Cerebellar nuclear complex (tissue), 1 donor: ENCODE results near the gene PROSER3.

ENCODE experiments used
- DNase-seq, 2 experiments: peaks; one replicate each; lab custom pipeline; 2025; lab: John Stamatoyannopoulos, UW

PROSER3 gene

DNA sequence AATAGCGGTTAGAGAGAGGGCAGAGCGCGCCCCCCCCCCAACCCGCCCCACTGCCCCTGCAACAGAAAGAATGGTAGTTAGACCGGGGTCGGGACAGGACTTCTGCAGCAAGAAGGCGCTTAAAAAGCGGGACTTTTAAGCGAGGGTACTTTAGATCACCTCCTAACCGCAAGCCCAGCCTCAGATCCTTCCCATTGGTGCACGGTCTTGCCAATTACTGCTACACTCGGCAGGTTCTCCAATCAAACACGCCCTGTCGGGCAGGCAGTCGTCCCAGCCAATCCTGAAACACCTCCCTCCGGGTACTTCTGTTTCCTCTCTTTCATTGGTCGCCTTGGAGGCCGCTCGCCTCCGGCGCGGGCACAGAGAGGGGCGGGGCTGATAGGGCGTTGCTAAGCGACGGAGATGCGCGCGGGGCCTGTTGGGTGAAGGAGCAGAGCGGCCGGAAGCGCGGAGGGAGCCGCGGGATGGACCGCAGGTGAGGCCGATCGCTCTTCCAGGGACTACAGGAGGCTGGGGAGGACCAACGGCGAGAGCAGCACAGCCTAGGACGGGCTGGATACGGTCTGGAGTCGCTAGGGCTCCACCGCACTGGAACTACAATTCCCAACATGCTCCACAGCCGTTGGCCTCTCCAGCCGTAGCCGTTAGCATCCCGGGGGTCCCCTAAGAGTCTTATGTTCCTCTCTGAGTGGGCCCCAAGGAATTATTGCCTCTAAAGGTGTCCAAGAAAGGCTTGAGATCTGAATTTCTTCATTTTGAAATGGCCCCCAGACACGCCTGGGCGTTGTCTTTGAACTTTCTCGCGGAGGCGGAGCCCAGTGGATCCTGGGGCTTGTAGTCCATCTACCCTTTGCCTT lies at the start of gene PROSER3:
PROSER3 (plus strand) TSS at position 428 of the 860 bp plus-strand sequence; CDS start at position 468, 40 bp downstream.
- peak; percentile 96 to 97 for DNase-seq

- no peak for DNase-seq
Measured at GRCh38 chr19:35708391-35708790, 49.6 kb upstream of the PROSER3 start.

DNA sequence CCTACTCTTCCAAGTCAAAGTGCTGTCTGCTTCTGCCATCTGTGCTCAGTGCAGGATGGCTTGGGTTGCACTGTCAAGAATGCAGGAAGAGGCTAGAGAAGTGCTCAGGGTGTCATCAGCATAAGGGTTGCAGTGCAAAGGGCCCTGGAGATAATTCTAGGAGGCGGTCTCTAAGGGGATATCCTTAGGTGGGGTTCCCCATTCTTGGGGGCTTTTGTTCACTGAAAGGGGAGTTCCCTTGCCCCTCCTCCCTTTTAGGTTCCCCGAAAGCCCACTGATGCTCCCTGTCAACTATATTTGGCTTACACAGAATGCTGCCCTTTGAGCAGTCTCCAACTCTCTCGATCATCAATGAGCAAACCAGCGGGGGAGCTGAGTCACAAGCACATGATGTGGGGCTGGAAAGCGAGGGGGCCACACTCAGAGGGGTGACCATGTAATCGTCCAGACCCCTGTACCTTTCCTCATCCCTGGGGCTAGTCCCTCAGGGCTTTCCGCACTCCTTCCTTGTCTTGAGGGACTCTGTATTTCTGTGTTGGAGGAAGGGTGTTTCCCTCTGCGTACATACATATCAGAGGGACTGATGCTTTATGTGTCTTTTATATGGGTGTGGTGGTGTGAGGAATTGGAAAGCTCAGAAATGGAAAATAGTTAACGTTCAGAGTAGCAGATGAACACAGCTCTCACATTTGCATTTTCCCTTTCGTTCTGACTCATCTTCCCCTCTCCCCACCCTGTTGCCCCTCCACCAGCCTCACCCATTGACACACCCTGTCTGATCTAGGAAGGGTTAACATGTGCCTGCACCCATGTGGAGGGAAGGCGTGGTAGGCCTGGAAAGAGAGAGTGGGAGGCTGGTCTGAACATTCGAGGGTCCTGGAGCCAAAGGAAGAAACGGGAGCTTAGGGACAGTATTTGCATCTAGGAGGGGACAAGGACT lies 46.9 kb upstream of the PROSER3 start:
- DNase-seq: no peak

- no peak for DNase-seq
Measured at GRCh38 chr19:35712567-35713505, 45.1 kb upstream of the PROSER3 start.

DNA sequence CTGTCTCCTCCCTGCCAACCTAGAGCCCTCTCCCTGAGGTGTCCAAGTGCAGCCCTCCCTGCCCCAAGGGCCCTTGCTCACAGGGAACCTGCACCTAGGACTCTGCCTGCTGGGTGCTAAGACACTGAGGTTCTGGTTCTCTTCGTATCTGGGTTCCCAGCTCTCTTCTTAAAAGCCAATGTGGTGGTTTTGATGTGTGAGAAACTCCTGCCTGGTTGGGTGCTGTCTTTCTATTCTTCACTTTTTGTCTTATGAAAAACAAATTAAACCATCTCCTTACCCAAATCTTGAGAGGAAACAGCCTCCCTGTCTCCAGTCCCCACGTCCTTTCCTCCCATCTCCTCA lies 44.5 kb upstream of the PROSER3 start:
- no peak for DNase-seq

DNA sequence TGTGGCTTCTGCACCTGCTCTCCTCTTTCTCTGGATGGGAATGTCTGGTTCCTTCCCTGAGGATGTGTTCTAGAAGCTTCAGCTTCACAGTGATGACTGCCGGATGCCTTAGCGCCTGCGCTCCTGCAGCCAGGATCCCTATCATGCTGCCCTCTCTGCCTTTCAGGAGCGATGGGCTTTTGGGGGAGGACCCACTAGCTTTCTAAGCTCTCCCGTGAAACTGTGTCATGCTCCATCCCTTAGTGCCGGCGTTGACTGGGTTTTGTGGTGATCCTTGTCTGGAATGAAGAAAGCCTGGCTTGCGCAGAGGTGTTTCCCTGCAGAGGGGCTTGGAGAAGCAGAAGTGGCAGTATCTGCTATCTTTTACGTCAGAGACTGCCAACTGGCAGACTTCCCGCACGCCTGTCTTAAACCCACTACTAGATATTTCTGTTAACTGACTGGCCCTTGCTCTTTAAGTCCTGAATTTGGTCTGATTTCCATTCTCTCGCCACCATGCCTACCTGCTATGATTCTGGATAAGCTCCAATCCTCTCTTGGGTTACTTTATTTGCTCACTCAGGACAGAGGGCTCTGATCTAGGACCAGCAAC lies 44.0 kb upstream of the PROSER3 start:
- DNase-seq: no peak

DNA sequence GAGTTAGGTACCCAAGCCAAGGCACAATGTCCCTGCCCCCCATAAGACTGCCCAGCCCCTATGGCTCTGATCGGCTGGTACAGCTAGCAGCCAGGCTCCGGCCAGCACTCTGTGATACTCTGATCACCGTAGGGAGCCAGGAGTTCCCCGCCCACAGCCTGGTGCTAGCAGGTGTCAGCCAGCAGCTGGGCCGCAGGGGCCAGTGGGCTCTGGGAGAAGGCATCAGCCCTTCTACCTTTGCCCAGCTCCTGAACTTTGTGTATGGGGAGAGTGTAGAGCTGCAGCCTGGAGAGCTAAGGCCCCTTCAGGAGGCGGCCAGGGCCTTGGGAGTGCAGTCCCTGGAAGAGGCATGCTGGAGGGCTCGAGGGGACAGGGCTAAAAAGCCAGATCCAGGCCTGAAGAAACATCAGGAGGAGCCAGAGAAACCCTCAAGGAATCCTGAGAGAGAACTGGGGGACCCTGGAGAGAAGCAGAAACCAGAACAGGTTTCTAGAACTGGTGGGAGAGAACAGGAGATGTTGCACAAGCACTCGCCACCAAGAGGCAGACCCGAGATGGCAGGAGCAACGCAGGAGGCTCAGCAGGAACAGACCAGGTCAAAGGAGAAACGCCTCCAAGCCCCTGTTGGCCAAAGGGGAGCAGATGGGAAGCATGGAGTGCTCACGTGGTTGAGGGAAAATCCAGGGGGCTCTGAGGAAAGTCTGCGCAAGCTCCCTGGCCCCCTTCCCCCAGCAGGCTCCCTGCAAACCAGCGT lies 43.2 kb upstream of the PROSER3 start:
- no peak for DNase-seq

DNA sequence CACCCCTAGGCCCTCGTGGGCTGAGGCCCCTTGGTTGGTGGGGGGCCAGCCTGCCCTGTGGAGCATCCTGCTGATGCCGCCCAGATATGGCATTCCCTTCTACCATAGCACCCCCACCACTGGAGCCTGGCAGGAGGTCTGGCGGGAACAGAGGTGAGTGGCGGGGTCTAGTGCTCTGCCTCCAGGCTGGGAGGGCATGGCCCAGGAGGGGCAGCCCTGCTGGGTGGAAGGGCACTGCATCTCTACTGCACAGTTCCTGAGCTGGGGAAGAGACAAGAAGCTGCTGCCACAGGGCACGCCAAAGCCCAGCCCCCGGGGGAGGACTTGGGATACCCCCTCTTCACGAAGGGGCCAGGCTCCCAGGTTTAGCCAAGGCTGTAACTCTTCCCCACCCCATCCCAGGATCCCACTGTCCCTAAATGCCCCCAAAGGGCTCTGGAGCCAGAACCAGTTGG lies 42.6 kb upstream of the PROSER3 start:
- no peak for DNase-seq

- DNase-seq: peak in 1 of 2 experiments; percentile 47
Measured at GRCh38 chr19:35715981-35716800, 41.8 kb upstream of the PROSER3 start.

- DNase-seq: peak; percentile 79 to 88
Measured at GRCh38 chr19:35716801-35717664, 40.9 kb upstream of the PROSER3 start.

DNA sequence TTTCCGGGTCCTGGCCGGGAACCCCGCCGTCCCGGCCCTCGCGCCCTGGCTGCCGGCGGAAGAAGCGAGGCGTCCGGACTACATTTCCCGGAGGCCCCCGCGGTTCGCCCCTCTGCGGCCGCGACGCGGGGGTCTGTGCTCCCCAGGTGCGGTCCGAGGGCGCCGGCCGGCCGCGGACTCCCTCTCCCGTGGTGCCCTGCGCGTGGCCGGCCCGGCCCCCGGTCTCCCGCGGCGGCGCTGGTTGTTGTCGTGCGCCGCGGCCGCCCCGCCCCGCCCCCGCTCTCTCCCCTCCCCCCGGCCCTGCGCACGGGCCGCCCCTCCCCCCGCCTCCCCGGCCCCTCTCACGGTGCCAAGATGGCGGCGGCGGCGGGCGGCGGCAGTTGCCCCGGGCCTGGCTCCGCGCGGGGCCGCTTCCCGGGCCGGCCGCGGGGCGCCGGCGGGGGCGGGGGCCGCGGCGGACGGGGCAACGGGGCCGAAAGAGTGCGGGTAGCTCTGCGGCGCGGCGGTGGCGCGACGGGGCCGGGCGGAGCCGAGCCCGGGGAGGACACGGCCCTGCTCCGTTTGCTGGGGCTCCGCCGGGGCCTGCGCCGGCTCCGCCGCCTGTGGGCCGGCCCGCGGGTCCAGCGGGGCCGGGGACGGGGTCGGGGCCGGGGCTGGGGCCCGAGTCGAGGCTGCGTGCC lies 40.2 kb upstream of the PROSER3 start, which contains the start of gene KMT2B:
KMT2B (plus strand) TSS at position 339 of the 680 bp plus-strand sequence; CDS start at position 355, 16 bp downstream.
- no peak for DNase-seq

- DNase-seq: no peak
Measured at GRCh38 chr19:35718345-35719041, 39.5 kb upstream of the PROSER3 start.

DNA sequence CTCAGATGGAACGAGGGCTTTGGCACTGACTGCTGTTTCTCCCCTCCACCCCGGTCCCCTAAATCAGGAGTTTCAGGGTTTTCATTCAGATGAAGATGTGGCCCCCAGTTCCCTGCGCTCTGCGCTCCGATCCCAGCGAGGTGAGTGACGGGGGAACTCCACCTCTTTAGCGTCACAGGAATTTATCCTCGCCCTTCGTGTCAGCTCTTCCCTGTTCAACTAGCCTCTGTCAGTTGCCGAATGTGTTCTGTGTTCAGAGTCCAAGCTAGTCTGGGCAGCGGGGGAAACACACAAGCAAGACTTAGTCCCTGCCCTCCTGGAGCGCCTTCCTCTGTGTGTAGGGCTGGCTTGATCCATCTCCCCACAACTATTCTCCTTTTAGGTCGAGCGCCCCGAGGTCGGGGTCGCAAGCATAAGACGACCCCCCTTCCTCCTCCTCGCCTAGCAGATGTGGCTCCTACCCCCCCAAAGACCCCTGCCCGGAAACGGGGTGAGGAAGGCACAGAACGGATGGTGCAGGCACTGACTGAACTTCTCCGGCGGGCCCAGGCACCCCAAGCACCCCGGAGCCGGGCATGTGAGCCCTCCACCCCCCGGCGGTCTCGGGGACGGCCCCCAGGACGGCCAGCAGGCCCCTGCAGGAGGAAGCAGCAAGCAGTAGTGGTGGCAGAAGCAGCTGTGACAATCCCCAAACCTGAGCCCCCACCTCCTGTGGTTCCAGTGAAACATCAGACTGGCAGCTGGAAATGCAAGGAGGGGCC lies 38.4 kb upstream of the PROSER3 start:
- no peak for DNase-seq

DNA sequence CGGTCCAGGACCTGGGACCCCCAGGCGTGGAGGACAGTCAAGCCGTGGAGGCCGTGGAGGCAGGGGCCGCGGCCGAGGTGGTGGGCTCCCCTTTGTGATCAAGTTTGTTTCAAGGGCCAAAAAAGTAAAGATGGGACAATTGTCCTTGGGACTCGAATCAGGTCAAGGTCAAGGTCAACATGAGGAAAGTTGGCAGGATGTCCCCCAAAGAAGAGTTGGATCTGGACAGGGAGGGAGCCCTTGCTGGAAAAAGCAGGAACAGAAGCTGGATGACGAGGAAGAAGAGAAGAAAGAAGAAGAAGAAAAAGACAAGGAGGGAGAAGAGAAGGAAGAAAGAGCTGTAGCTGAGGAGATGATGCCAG lies 37.8 kb upstream of the PROSER3 start:
- DNase-seq: no peak

DNA sequence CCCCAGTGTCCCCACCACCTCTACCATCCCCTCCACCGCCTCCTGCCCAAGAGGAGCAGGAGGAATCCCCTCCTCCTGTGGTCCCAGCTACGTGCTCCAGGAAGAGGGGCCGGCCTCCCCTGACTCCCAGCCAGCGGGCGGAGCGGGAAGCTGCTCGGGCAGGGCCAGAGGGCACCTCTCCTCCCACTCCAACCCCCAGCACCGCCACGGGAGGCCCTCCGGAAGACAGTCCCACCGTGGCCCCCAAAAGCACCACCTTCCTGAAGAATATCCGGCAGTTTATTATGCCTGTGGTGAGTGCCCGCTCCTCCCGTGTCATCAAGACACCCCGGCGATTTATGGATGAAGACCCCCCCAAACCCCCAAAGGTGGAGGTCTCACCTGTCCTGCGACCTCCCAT lies 37.3 kb upstream of the PROSER3 start:
- DNase-seq: no peak

- no peak for DNase-seq
Measured at GRCh38 chr19:35721374-35721773, 36.6 kb upstream of the PROSER3 start.

- no peak for DNase-seq
Measured at GRCh38 chr19:35722461-35722860, 35.5 kb upstream of the PROSER3 start.
